Measurements from ENCODE around the gene ITFG2. TPM values are rescaled to one million over a fixed set of nuclear protein-coding genes. Genes with fewer than 3 reads are reported as not detected.

ITFG2 gene
- total and polyA plus RNA-seq, 7 experiments from 2014 or later, result 50.4 to 156 (median 76.3) TPM

DNA sequence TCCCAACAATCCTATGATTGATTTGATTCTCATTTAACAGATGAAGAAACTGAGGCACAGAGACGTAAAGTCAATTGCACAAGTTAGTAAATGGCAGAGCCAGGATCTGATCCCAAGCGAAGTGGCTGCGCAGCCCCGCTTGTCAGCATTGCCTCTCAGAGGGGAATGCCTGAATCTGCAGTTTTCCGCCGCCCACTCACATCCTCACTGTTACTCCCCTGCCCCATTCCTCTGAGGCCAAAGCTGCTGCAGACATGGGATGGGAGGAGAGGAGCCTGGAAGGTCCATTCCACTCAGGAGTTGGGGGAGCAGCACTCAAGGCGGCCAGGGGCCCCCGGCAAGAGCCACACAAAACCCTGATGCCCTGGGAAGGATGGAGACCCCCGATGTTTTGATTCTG lies 21.3 kb downstream of the ITFG2 start:
- CTCF ChIA-PET, result no interaction called here
- no peak overlapping the region for H3K4me3 ChIP-seq (ENCODE audit: low read length)
- Mint-ChIP-seq H3K4me3 (no peak overlapping the region), H3K9me3 (no peaks in the 10 kb centered on the region), H3K36me3 (peaks cover 2 to 28% (median 12%) of the 10 kb centered on the region in 5 donors), H3K27me3 (no peaks in the 10 kb centered on the region), H3K27ac (peak overlapping the region in 3 of 9 donors; percentile 4 to 76 (median 18)), H3K4me1 (peaks cover 0 to 19% (median 13%) of the 10 kb centered on the region in 7 donors)
- DNase-seq, result no peak
- no peaks in the 10 kb centered on the region for H3K9me3 ChIP-seq (ENCODE audit: control insufficient read depth in 2 of 3, low read length in 3 of 3)
- no peak overlapping the region for H3K27ac ChIP-seq (ENCODE audit: low read depth, low read length)
- no peak for ATAC-seq
- H3K27me3 ChIP-seq (ENCODE audit: control insufficient read depth in 2 of 2, insufficient read depth in 2 of 2, low read length in 2 of 2), result no peaks in the 10 kb centered on the region
- POLR2A ChIA-PET, result no interaction called here
- H3K36me3 ChIP-seq (ENCODE audit: control insufficient read depth in 2 of 3, insufficient read depth in 3 of 3, low read length in 3 of 3), result peaks cover 0 to 20% (median 15%) of the 10 kb centered on the region in 3 experiments
- intact Hi-C loops (cut with micrococcal nuclease), result no loop called here
- H3K4me1 ChIP-seq (ENCODE audit: control insufficient read depth in 2 of 2, insufficient read depth in 2 of 2, low read length in 2 of 2), result no peaks in the 10 kb centered on the region

- CTCF ChIA-PET, result no interaction called here
- H3K4me3 ChIP-seq (ENCODE audit: low read length), result no peak within 1 kb of the TSS
- H3K9me3 Mint-ChIP-seq, result no peaks in the 10 kb centered on the region
Measured at GRCh38 chr12:2834581-2835491, 22.4 kb downstream of the ITFG2 start, which contains the start of gene NRIP2. Gene NRIP2 (minus strand): TSS chr12:2835035. CDS start chr12:2834983, 52 bp downstream.

DNA sequence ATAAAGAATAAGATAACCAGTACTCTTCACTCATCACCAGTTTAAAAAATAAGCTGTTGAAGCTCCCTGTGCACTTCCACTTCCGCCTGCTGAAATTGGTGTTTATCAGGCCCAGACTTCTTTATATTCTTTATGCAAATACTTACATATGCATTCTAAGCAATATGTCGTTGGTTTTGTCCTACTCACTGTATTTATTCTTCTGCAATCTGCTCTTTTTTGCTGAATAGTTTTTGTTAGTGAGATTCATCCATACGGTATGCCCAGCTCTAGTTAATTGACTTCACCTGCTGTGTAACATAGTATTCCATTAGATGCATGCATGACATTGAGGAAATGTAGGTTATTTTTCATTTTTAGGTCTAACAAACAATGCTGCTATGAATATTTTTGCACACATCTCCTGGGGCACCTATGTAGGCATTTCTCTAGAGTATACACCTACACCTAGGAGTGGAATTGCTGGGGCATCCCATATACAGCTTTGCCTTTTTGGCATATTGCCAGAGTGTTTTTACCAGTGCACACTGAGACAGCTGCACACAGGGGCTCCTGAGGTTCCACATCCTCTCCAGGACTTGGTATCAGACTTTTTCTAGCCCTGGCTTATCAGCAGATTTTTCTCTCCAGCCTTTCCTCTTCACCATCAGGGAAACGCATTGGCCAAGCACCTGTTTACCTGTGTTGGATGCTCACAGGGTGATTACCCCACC lies 23.4 kb downstream of the ITFG2 start:
- no peak for ATAC-seq
- no peaks in the 10 kb centered on the region for H3K9me3 Mint-ChIP-seq
- no peak for DNase-seq
- POLR2A ChIA-PET, result interaction anchor here (0.6 to 1.1 kb wide), 2 partner anchors 42 to 44 kb away, joined by 3 read pairs; no protein-coding TSS in a partner anchor
- H3K4me3 Mint-ChIP-seq, result no peak overlapping the region
- no peaks in the 10 kb centered on the region for H3K9me3 ChIP-seq (ENCODE audit: control insufficient read depth in 2 of 3, low read length in 3 of 3)
- CTCF ChIA-PET, result no interaction called here
- no peak overlapping the region for H3K4me3 ChIP-seq (ENCODE audit: low read length)
- no peak overlapping the region for H3K27ac ChIP-seq (ENCODE audit: low read depth, low read length)
- no peaks in the 10 kb centered on the region for H3K4me1 ChIP-seq (ENCODE audit: control insufficient read depth in 2 of 2, insufficient read depth in 2 of 2, low read length in 2 of 2)
- H3K27me3 Mint-ChIP-seq, result no peaks in the 10 kb centered on the region
- peaks cover 2 to 34% (median 14%) of the 10 kb centered on the region in 5 donors for H3K36me3 Mint-ChIP-seq
- H3K4me1 Mint-ChIP-seq, result peaks cover 0 to 19% (median 13%) of the 10 kb centered on the region in 7 donors
- H3K36me3 ChIP-seq (ENCODE audit: control insufficient read depth in 2 of 3, insufficient read depth in 3 of 3, low read length in 3 of 3), result peaks cover 0 to 34% (median 8%) of the 10 kb centered on the region in 3 experiments
- intact Hi-C loops (cut with micrococcal nuclease), result no loop called here
- peak overlapping the region in 3 of 9 donors; percentile 14 to 56 (median 17) for H3K27ac Mint-ChIP-seq
- H3K27me3 ChIP-seq (ENCODE audit: control insufficient read depth in 2 of 2, insufficient read depth in 2 of 2, low read length in 2 of 2), result no peaks in the 10 kb centered on the region

More at GRCh38 chr12:2834581-2835491, 22.4 kb downstream of the ITFG2 start, which contains the start of gene NRIP2:
- Histone ChIP-seq H3K27ac (ENCODE audit: low read depth, low read length) (no peak within 1 kb of the TSS), H3K36me3 (ENCODE audit: control insufficient read depth in 2 of 3, insufficient read depth in 3 of 3, low read length in 3 of 3) (peaks cover 0 to 29% (median 8%) of the 10 kb centered on the region in 3 experiments), H3K27me3 (ENCODE audit: control insufficient read depth in 2 of 2, insufficient read depth in 2 of 2, low read length in 2 of 2) (no peaks in the 10 kb centered on the region), H3K9me3 (ENCODE audit: control insufficient read depth in 2 of 3, low read length in 3 of 3) (no peaks in the 10 kb centered on the region), H3K4me1 (ENCODE audit: control insufficient read depth in 2 of 2, insufficient read depth in 2 of 2, low read length in 2 of 2) (no peaks in the 10 kb centered on the region)
- DNase-seq, result no peak
- intact Hi-C loops (cut with micrococcal nuclease), result no loop called here
- ATAC-seq, result no peak
- POLR2A ChIA-PET, result interaction anchor here (0.6 to 1.1 kb wide), 2 partner anchors 43 kb away, joined by 3 read pairs; no protein-coding TSS in a partner anchor
- no peaks in the 10 kb centered on the region for H3K27me3 Mint-ChIP-seq
- peak within 1 kb of the TSS in 5 of 9 donors; percentile 10 to 82 (median 67) for H3K27ac Mint-ChIP-seq
- H3K36me3 Mint-ChIP-seq, result peaks cover 2 to 38% (median 16%) of the 10 kb centered on the region in 5 donors
- peak within 1 kb of the TSS in 1 of 10 donors; percentile 29 for H3K4me3 Mint-ChIP-seq
- peaks cover 0 to 19% (median 13%) of the 10 kb centered on the region in 7 donors for H3K4me1 Mint-ChIP-seq

- DNase-seq (no peak), ATAC-seq (no peak)
- Mint-ChIP-seq H3K27ac (peak overlapping the region in 2 of 9 donors; percentile 2 to 51), H3K4me1 (peaks cover 0 to 19% (median 13%) of the 10 kb centered on the region in 7 donors), H3K36me3 (peaks cover 2 to 33% (median 12%) of the 10 kb centered on the region in 5 donors), H3K27me3 (no peaks in the 10 kb centered on the region), H3K4me3 (no peak overlapping the region), H3K9me3 (no peaks in the 10 kb centered on the region)
- intact Hi-C loops (cut with micrococcal nuclease), result no loop called here
- POLR2A ChIA-PET, result interaction anchor here (0.9 kb wide), 1 partner anchor 8 kb away, joined by 3 read pairs; no protein-coding TSS in a partner anchor
- H3K27ac ChIP-seq (ENCODE audit: low read depth, low read length), result no peak overlapping the region
- no peak overlapping the region for H3K4me3 ChIP-seq (ENCODE audit: low read length)
- H3K4me1 ChIP-seq (ENCODE audit: control insufficient read depth in 2 of 2, insufficient read depth in 2 of 2, low read length in 2 of 2), result no peaks in the 10 kb centered on the region
- no peaks in the 10 kb centered on the region for H3K9me3 ChIP-seq (ENCODE audit: control insufficient read depth in 2 of 3, low read length in 3 of 3)
- H3K36me3 ChIP-seq (ENCODE audit: control insufficient read depth in 2 of 3, insufficient read depth in 3 of 3, low read length in 3 of 3), result peaks cover 0 to 40% (median 8%) of the 10 kb centered on the region in 3 experiments
- CTCF ChIA-PET, result no interaction called here
- H3K27me3 ChIP-seq (ENCODE audit: control insufficient read depth in 2 of 2, insufficient read depth in 2 of 2, low read length in 2 of 2), result no peaks in the 10 kb centered on the region
Measured at GRCh38 chr12:2836574-2836973, 24.1 kb downstream of the ITFG2 start.

GRCh38 chr12:2841056-2841650 lies 28.7 kb downstream of the ITFG2 start:
- Mint-ChIP-seq H3K27me3 (no peaks in the 10 kb centered on the region), H3K4me3 (no peak overlapping the region), H3K4me1 (peaks cover 0 to 6% (median 0%) of the 10 kb centered on the region in 7 donors), H3K27ac (no peak overlapping the region), H3K9me3 (no peaks in the 10 kb centered on the region), H3K36me3 (peaks cover 5 to 45% (median 24%) of the 10 kb centered on the region in 5 donors)
- DNase-seq (no peak), ATAC-seq (no peak)
- no peaks in the 10 kb centered on the region for H3K27me3 ChIP-seq (ENCODE audit: control insufficient read depth in 2 of 2, insufficient read depth in 2 of 2, low read length in 2 of 2)
- intact Hi-C loops (cut with micrococcal nuclease), result no loop called here
- no peak overlapping the region for H3K4me3 ChIP-seq (ENCODE audit: low read length)
- H3K36me3 ChIP-seq (ENCODE audit: control insufficient read depth in 2 of 3, insufficient read depth in 3 of 3, low read length in 3 of 3), result peaks cover 0 to 68% (median 8%) of the 10 kb centered on the region in 3 experiments
- no peaks in the 10 kb centered on the region for H3K4me1 ChIP-seq (ENCODE audit: control insufficient read depth in 2 of 2, insufficient read depth in 2 of 2, low read length in 2 of 2)
- no peak overlapping the region for H3K27ac ChIP-seq (ENCODE audit: low read depth, low read length)
- POLR2A ChIA-PET, result no interaction called here
- H3K9me3 ChIP-seq (ENCODE audit: control insufficient read depth in 2 of 3, low read length in 3 of 3), result no peaks in the 10 kb centered on the region
- CTCF ChIA-PET, result no interaction called here

DNA sequence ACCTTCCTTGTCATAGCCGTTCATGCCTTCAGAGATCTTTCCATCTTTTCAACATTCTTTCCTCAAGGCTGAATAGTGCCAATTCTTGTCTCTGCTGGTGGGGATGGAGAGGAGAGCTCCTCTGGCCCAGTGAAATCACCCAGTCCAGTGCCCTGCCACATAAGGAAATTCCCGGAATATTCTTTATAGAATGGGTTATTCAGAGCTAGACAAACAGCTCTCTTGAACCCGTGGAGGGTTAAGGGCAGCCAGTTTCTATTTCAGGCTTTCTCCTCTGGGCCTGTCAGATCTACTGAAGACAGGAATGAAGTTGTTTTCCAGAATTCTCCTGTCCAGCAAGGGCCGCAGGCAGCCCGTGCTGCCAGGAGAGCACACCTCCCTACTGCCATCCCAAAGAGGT lies 30.5 kb downstream of the ITFG2 start:
- Histone ChIP-seq H3K9me3 (ENCODE audit: control insufficient read depth in 2 of 3, low read length in 3 of 3) (no peaks in the 10 kb centered on the region), H3K4me1 (ENCODE audit: control insufficient read depth in 2 of 2, insufficient read depth in 2 of 2, low read length in 2 of 2) (no peaks in the 10 kb centered on the region), H3K36me3 (ENCODE audit: control insufficient read depth in 2 of 3, insufficient read depth in 3 of 3, low read length in 3 of 3) (peaks cover 0 to 69% (median 6%) of the 10 kb centered on the region in 3 experiments), H3K4me3 (ENCODE audit: low read length) (no peak overlapping the region), H3K27ac (ENCODE audit: low read depth, low read length) (no peak overlapping the region), H3K27me3 (ENCODE audit: control insufficient read depth in 2 of 2, insufficient read depth in 2 of 2, low read length in 2 of 2) (no peaks in the 10 kb centered on the region)
- ChIA-PET POLR2A (no interaction called here), CTCF (no interaction called here)
- peaks cover 0 to 7% (median 0%) of the 10 kb centered on the region in 7 donors for H3K4me1 Mint-ChIP-seq
- H3K9me3 Mint-ChIP-seq, result no peaks in the 10 kb centered on the region
- ATAC-seq (no peak), DNase-seq (no peak)
- no peak overlapping the region for H3K4me3 Mint-ChIP-seq
- H3K36me3 Mint-ChIP-seq, result peaks cover 5 to 57% (median 24%) of the 10 kb centered on the region in 5 donors
- H3K27me3 Mint-ChIP-seq, result no peaks in the 10 kb centered on the region
- intact Hi-C loops (cut with micrococcal nuclease), result no loop called here
- no peak overlapping the region for H3K27ac Mint-ChIP-seq
